Suppressor macrophage treated with lipopolysaccharide for 1 hour (primary cell): Measurements from ENCODE around the gene SMIM21.
A peak's percentile ranks its signal among the peaks of the same experiment; 100 is the strongest.

Experiments
- DNase-seq, 3 donors: peaks; one replicate each; pipeline ENCODE4 v3.0.0-alpha.2; 2020 to 2022

The SMIM21 gene

DNA sequence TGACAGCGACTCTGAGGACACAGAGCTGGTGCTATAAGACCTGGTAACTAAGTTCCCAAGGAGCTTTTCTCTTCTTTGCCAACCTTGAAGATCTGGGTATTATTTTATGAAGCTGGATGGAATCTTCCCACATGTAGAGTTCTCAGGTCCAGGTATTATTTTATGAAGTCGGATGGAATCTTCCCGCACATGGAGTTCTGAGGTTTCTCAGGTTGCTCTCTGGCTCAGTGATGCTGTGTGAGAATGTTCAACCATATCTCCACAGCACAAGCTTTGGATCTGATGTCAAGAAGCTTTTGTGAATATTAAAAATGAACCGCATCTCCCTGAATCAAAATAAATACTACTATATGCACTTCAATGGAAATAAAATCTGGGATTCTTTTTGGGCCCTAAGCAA, at the start of gene SMIM21:
Gene SMIM21 (minus strand): TSS at position 101 of the 400 bp plus-strand sequence. CDS start 140 bp downstream, outside the sequence.
- DNase-seq, result no peak

DNA sequence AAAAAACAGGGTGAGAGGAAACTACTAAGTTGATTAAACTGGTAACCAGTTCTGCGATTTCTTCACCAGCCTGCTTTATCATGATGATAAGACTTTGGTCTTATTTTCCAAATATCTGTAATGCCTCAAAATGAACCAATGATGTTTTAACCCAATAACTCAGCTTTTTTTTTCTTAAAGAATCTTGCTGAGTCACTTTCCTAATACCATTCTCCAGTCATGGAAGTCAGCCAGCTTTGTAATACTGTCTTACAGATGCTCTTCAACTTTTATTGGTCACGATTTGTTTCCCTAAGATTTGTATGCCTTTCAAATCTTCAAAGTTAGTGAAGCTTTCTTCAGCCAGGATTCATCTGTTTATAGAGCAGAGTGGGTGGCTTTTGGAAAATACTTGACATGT, 47.7 kb upstream of the SMIM21 start:
- no peak for DNase-seq

DNA sequence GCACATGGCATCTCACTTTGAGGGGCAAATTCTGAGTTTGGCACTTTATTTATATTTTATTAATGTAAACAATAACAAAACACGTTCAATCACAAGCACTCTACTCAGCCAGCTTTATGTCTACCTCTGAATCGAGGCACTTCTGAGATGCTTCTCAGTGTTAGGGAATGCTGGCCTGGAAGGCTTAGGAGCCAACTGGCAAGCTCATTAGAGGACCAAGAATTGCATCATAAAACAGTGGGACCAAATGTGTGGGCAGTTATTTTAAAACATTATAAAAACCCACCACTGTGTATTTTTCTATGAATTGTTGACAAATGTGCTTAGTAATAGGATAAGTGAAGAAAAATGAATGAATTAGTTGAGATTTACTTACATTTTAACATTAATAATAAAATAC, 46.8 kb upstream of the SMIM21 start:
- DNase-seq, result no peak

DNA sequence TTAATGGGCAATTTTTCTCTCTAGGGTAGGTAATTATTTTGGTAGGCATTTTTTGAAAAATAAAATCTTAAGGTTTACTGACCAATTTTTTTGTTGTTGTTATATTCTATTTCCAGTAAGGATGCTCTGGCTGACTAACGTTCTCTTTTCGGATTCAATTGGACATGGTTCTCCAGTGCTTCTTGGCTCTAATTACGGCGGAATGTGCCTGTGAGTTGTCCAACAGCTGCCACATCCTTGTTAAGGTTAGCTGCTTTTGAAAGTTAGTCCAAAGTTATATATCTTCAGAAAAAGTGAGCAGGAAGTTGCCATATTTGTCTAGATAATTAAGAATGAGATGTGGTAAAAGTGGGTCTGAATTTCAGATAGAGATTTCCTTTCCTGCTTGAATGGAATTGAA, 45.8 kb upstream of the SMIM21 start:
- DNase-seq, result no peak

DNA sequence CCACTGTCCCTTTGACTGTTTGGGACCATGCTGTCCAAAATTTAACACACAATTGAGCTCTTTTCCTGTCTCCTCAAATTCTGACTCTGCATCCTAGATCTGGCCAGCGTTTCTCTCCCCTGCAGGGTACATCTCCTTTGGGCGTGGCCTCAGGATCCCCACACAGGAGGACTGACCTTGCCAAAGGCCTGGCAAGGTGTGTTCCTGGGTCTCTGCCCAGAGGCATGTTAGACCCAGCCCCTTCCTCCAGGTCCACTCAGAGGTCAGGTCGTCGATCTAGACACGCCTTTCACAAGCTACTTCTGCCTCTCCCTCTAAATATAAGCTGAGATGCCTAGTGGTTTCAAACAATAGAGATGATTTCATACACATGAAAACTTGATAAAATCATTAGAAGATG, 45.4 kb upstream of the SMIM21 start:
- DNase-seq, result no peak

DNA sequence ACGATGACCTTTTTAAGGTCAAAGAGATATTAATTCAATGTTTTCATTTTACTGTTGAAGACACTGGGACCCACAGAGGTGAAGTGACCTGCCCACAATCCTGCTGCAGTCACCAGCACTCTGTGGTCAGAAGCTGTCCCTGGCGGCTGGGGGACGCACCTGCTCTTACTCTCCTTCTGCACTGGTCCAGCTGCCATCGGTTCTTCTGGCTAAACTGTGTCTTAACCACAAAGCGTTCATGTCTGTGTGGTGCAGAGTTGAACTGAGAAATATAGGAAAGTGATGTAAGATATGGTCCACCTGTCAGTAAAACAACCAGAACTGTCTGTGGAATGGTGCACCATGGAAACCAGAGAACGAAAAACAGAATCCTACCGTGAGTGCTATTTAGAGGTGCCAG, 44.9 kb upstream of the SMIM21 start:
- no peak for DNase-seq

DNA sequence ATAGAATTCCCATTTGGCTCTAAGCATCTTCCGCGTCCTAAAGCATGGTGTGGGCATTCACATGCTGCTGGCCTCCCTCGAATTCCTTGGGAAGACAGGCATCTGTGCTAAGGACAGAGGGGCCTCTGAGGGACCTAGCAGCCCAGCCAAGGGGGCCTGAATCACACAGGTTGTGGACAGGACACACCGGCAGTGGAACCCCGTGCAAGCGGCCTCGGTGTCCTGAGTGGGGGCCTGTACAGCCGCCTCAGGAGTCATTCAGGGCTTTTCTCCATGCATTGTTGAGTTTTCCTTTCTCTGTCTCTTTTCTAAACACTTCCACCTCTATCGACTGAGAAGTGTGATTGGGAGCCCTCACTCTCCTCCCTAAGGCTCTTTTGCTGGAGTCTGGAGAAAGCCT, 44.3 kb upstream of the SMIM21 start:
- no peak for DNase-seq

DNA sequence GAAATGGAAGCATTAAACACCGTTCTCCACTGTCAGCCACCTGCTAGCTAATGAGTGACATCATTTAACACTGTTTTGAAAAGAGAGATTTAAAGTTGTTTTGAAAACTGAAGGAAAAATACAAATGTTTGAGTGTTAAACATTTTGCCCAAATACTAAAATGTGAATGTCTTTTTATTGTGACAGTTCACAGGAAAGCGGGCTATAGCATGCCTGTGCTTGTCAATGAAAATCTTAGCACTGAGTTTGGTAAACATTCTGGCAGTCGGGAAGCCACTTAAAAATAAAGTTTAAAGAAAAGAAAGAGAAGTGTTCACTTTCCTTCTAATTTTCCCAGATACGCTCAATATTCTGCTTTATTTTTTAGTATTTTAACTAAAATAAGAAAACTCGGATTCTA, 40.3 kb upstream of the SMIM21 start:
- no peak for DNase-seq

DNA sequence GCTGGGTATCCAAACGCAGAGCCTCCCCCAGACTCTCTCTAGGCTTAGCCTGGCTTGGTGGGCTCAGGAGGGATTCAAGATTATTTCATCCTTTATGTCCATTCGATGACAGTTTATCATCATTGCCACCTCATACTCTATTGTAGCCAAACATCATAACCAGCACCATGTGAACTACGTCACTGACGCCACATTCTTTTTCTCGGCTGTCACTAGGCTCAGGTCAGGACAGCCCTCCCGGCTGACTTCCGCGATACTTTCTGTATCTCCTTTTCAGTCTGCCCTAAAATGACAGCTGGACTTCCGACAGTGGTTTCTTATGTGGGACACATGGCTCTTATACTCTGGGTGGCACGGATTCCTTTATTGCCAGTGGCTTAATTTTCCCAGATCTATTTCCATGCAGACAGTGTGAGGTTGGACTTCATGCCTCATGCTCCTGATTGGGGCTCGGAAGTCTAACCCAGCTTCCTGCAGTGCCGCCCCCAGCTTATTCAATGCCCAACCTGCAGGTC, 39.8 kb upstream of the SMIM21 start:
- DNase-seq, result no peak

DNA sequence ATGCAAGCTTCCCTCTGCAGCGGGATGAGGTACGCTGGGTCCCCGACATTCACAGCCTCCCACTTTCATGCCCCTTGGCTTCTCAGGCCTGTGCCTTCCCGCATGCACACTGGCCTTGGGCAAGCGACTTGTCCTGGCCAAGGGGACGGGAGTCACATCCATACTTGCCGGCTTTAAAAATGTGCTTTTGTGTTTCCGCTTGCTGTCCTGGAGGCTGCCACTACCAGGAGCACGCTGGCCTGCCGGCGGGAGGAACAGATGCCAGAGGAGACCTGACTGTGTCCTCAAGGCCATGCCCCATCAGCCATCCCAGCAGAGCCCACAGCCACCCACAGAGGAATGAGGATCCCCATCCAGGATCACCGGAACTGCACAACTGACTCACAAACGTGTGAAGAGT, 36.9 kb upstream of the SMIM21 start:
- DNase-seq, result no peak

DNA sequence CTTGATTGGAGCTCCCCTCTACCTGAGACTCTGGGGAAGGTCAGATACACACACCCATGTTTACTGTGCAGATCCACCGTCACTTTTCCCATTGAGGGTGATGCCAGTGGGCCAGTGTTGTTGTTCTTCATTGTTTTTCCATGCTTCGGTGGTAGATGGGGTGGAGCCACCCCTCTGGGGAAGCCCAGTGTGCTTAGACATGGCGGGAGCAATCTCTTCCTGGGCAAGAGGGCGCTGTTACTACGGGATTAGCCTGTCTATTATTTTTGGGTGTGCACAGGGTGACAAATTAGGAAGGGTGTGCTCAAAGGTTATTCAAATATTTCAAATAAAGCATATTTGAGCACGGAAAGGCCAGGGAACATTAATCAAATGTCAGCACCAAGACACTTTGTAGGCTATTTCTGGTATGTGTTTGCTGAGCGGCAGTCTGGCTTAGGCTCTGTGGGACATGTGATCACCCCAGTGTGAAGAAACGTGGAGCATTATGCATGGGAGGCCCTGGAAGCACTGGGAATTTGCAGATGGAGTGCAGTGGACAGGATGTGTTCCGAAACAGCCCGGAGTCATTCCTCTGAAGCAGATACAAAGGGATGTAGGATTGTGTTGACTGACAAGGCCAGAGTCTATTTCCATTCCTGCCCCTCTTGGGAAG, 34.8 kb upstream of the SMIM21 start:
- DNase-seq, result no peak

DNA sequence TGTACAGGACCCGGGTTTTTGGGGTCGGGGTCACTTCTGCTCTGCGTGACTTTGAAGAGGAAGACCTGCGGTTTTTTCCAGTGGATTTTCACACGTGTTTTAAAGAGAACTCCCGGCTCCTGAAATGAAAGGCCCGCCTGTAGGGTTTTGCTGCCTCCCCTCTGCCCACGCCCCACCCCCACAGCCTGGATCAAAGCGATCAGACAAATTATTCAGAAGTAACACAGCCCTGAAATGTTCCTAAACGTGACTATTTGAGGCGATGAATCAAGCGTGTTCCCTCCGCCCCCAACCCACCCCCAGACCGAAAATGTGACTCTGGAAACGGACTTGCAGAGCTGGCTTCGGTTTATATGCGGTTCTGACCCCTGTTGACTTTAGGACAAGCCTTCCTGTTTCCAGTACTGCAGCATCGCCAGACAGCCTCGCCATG, 28.7 kb upstream of the SMIM21 start:
- DNase-seq, result peak; percentile 11 to 31 (median 23)

DNA sequence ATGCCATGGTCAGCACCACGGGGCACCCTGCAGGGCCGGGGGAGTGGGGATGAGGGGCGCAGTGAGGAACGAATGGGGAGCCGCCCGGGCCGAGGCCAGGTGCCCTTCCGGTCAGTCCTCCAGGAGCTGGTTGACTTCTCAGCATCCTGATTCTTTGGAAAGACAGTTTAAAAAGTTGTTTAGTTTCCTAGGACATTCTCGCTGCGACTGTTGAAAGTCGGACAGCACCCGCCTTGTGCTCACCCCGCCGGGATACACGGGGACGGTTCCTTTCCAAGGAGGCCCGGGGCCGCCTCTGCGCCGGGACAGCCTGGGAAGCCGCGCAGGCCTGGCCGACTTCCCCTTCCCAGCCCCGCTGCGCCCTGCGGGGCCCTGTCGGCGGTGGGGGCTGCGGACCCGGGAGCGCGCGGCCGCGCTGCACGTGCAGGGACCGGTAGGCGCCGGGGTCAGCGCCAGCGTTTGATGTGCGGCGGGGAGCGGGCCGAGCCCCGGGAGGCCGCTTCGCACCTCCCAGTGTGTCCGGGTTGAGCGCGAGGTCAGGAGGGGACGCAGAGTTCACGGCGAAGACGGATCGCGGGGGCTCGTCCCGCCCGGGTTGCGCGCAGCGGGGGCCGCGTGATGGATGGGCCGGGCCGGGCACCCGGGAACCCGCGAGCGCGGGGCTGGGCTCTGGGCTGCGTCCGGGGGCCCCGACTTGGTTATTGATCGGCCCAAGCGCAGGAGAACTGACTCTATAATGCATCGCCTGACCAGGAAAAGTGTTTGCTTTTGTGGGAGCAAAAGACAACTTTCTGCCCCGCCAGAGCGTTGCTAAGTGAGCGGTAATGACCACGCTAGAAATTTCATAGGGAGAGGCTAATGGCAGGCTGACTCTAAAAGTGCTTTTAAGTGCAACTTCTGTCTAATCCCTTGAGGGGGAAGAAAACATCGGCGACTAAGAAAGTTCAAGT, 28.0 kb upstream of the SMIM21 start:
- DNase-seq, result peak in 2 of 3 donors; percentile 24 to 27

DNA sequence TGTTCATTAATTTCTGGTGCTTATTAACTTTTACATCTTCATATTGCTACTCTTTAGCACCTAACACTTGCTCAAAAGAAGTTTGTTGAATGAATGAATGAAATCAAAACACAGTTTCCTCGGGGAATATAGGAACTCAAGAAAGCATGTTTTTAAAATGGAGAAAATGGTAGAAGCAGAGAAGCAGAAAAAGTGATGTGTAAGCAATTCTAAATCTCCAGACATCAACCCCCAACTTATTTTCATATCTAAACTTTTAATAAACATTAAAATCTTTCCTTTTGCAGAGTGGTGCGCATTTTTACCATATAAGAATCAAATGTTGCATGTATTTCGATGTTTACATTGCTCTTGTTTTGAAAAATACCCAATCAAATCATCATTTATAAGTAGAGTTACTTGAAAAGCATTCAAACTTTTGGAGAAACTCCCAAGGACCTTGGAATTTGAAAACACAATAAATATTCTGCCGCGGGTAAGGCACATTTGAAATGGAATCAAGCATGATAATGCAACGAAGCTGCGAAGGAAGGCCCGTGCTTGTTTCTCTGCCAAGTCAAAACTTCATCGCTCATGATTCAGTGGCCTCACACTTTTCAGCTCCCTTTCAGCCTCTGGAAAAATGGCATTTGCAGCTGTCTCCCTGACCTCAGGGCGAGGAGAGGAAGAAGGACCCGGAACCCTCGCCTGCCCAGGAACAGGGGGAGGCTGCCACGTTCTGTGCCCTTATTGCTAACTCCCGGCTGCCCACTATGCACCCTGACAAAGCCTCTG, 26.7 kb upstream of the SMIM21 start:
- DNase-seq, result no peak

DNA sequence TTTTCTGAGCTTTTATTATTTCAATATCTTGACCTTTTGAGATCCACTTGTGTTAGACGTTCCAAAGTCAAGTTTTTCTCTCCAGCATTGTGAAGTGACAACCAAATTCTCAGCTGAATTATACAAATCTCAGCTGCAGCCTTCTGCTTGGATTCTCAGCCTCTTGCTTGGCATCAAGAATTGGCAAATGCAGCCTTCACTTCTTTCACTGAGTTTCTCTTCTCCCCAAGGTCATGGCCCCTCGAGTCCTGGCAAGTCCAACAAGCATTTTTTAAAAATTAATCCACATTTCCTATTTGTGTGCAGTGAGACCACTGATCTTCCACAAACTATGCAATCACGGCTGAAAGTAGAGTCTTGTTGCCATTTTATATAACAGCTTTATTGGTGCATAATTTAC, 23.4 kb upstream of the SMIM21 start:
- no peak for DNase-seq

DNA sequence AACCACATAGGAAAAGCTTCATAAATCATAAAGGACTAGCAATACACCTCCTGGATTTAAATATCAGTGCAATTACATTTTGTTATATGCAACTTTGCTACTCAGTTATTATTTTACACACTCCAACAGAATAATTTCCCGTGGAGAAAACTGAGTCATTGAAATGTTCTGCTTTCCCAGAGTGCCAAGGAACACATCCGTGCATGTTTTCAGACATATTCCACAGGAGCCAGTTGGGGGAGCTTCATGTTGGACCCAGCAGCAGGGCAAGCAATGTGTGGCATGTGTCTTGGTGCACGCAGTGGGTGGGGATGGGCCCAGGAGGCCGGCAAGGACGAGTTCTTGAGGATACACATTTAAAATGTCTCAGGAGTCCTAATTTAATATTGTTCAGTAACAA, 14.4 kb upstream of the SMIM21 start:
- no peak for DNase-seq

DNA sequence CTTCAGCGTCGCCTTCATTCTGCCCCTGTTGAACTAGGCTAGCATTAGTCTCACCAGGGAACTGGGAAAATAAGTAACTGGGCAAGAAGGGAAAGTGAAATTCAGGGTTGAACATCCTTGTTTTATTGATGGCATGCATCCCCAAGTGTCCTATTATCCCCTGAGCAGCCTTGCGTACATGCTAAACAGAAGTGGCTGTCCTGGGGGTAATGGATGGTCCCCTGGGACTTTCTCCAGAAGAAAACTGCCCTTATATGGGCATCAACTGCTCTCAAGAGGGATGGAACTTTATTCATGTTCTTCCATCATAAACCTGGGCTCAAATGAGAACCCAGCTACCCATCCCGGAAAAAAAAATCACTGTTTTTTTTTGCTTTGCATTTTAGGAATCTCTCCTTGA, 11.8 kb upstream of the SMIM21 start:
- DNase-seq, result no peak

DNA sequence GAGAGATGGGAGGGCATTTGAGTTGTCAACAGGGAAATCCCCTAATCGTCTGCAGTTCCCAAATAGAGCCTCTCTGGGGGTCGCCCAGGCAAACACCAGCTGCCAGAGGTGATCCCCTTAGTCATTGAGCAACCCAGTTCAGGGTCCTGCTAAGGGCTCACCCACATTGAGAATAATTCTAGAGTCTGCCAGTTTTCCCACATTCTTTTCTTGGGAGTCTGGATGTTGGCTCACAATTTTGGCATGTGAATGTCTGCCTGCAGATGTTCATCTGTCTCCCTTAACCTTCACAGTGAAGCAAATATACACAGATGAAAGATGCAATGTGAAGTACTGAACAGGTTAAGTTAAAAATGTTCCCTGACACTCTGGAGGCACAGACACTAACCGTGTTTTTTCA, 11.4 kb upstream of the SMIM21 start:
- DNase-seq, result no peak

DNA sequence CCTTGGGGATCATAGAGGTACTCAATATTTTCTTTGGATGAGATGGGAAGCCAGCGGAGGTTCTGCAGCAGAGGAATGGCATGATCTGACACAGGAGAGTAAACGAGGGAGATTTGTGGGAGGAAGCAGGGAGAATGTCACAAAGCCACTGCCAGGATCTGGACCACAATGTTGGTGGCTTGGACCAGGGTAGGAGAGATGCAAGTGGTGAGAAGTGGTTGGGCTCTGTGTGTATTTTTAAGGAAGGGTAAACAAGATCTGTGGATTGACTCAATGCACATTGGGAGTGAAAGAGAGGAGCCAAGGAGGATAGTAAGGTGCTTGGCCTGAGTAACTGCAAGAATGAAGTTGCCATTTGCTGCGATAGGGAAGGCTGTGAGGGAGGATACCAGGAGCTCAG, 10.5 kb upstream of the SMIM21 start:
- no peak for DNase-seq

DNA sequence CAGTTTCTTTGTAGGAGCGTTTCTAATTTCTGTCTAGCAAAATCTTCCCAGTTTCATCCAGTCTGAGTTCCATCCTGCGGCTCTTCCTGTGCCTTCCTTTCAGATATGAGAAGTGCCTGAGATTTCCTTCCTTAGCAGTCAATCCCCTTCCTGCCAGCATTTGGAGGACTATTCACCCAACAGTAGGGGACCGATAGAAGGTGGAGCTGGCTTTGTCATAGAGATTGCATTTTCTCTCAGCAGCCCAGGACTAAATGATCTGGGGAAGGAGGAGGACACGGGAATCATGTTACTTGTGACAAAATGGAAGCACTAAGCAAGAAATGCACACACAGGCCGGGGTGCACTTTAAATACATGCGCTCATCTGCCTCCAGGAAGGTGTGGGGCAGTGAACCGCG, 5.6 kb upstream of the SMIM21 start:
- DNase-seq, result no peak

DNA sequence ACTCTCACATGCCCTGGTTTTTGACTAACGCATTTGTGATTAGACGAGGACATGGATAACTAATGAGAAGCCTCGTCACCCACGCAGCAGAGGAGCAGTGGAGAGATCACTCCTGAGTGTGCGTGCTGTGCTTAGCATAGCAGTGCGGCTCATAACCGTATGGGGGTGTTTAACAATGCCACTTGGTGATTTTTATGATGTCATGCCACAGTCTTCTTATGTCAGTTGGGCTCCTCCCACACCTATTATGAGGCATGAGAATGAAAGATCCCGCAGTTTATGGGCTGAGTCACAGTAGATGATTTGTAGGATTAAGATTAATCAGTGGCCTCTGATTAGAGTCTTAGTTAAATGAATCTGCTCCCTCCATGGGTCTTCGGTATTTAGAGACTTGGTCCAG, 2.5 kb upstream of the SMIM21 start:
- no peak for DNase-seq

DNA sequence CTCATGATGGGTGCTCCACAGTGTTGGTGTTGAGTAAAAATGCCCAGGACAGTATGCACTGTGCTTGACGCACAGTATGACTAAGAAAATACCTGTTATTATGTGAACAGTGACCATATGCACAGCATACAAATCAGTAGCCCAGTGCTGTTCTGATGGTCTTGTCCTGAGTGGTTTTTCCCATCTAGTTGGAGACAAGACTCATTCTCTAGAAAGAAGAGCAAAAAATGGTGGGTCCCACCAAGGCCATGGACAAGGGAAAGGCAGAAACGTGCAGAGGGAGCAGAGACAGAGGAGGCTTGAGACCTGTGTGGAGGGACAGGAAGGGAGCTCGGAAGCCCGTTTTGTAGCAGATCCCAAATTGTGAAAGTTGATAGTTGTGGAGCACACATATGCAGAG, 987 bp upstream of the SMIM21 start:
- DNase-seq, result no peak

DNA sequence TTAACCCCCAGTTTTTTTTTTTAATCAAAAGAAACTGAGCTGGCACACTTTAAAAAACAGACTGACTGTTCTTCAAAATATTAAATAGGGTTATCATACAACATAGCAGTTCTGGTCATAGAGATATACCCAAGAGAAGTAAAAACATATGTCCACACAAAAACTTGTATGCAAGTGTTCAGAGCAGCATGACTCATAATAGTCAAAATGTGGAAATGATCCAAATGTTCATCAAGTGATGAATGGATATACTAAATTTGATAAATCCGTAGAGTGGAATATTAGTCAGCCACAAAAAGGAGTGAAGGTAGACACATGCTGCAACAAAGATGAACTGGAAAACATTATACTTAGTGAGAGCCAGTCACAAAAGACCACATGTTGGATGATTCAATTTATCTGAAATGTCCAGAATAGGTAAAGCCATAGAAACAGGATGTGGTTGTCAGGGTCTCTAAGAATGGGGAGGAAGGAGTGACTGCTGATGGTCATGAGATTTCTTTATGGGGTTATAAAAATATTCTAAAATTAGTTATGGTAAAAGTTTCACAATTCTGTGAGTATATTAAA, 5.1 kb downstream of the SMIM21 start:
- peak in 1 of 3 donors; percentile 2 for DNase-seq
